CD4-positive, alpha-beta memory T cell (primary cell): ENCODE data around the gene SRPK2. TPM values are rescaled to one million over a fixed set of nuclear protein-coding genes. Genes with fewer than 3 reads are reported as not detected.
"Not testable (repeated sequence)": the region's sequence is repeated elsewhere in the genome, so short reads cannot be mapped to it uniquely, and the experiment has no call there.

ENCODE experiments used
- CTCF ChIA-PET: fragments of 350-600 bp; sonication (Branson Sonifier 250); formaldehyde crosslinking; loops from one replicate; lab custom pipeline; 2021; ENCODE audit warnings: inconsistent platforms; ENCODE audit not compliant: partially characterized antibody; lab: Charles Lee
- POLR2A ChIA-PET: fragments of 350-600 bp; sonication (Branson Sonifier 250); formaldehyde crosslinking; loops from one replicate; lab custom pipeline; 2021; ENCODE audit not compliant: partially characterized antibody; lab: Charles Lee
- DNase-seq, 5 donors: peaks; one replicate each; pipeline versions ENCODE4 v3.0.0 to v3.0.0-alpha.2; 2020 to 2022; ENCODE audit warnings: mixed read lengths in 1 of 5
- H3K27ac ChIP-seq: one replicate; pipeline ENCODE4 v1.7.0; 2013; ENCODE audit warnings: low read depth, low read length
- H3K27me3 ChIP-seq: 2 replicates; pipeline ENCODE4 v1.7.0; 2013; ENCODE audit warnings: mild to moderate bottlenecking, low read length, moderate library complexity; ENCODE audit not compliant: insufficient read depth
- H3K36me3 ChIP-seq: 2 replicates; pipeline ENCODE4 v1.7.0; 2013; ENCODE audit warnings: mild to moderate bottlenecking, low read length, moderate library complexity; ENCODE audit not compliant: insufficient read depth
- H3K4me1 ChIP-seq: 2 replicates; pipeline ENCODE4 v1.7.0; 2013; ENCODE audit warnings: mild to moderate bottlenecking, low read length, moderate library complexity; ENCODE audit not compliant: insufficient read depth
- H3K4me3 ChIP-seq, 2 donors: one replicate each; pipeline ENCODE4 v1.7.0; 2013; ENCODE audit warnings: low read length in 2 of 2, mild to moderate bottlenecking in 1 of 2
- H3K9me3 ChIP-seq, 2 donors: one replicate each; pipeline ENCODE4 v1.7.0; 2013; ENCODE audit warnings: low read length in 2 of 2, control low read depth in 1 of 2; ENCODE audit not compliant: control insufficient read depth in 1 of 2
- H3K27ac Mint-ChIP-seq, 7 donors: one replicate each; pipeline ENCODE4 v1.8.0; 2020 to 2021; ENCODE audit warnings: mixed read lengths in 7 of 7, mild to moderate bottlenecking in 6 of 7, inconsistent platforms in 3 of 7, moderate library complexity in 3 of 7
- H3K27me3 Mint-ChIP-seq, 2 donors: one replicate each; pipeline ENCODE4 v1.8.0; 2020 to 2021; ENCODE audit warnings: mixed read lengths in 2 of 2
- H3K36me3 Mint-ChIP-seq, 2 donors: one replicate each; pipeline ENCODE4 v1.8.0; 2020 to 2021; ENCODE audit warnings: mixed read lengths in 2 of 2, inconsistent platforms in 1 of 2, mild to moderate bottlenecking in 1 of 2
- H3K4me1 Mint-ChIP-seq, 4 donors: one replicate each; pipeline ENCODE4 v1.8.0; 2020 to 2021; ENCODE audit warnings: mixed read lengths in 4 of 4, mild to moderate bottlenecking in 1 of 4
- H3K4me3 Mint-ChIP-seq, 8 donors: one replicate each; pipeline ENCODE4 v1.8.0; 2020 to 2021; ENCODE audit warnings: mixed read lengths in 8 of 8, mild to moderate bottlenecking in 7 of 8, moderate library complexity in 6 of 8, inconsistent platforms in 3 of 8
- H3K9me3 Mint-ChIP-seq, 8 donors: one replicate each; pipeline ENCODE4 v1.8.0; 2020 to 2021; ENCODE audit warnings: mixed read lengths in 8 of 8, mild to moderate bottlenecking in 5 of 8, inconsistent platforms in 3 of 8, moderate library complexity in 1 of 8
- intact Hi-C: fragments of 100-400 bp; cut with micrococcal nuclease; formaldehyde crosslinking; loops from one replicate; pipeline ENCODE4 v1.15.1; 2023
- polyA plus RNA-seq, 2 donors: library from polyadenylated mRNA; unstranded; fragments of 300-500 nt; fragmentation: Illumina TruSeq; gene quantifications; one replicate each; pipeline ENCODE4 v1.2.3, GENCODE V29; 2021
- total RNA-seq, 2 experiments: library from RNA; stranded (reverse); gene quantifications; one replicate each; pipeline ENCODE4 v1.2.3, GENCODE V29; 2021

Gene SRPK2
- total and polyA plus RNA-seq, 4 experiments from 2014 or later, result 36.0 to 55.2 (median 51.7) TPM

- POLR2A ChIA-PET, result not testable (repeated sequence)
Observed at GRCh38 chr7:105363657-105364056, 25.1 kb downstream of the SRPK2 start.

DNA sequence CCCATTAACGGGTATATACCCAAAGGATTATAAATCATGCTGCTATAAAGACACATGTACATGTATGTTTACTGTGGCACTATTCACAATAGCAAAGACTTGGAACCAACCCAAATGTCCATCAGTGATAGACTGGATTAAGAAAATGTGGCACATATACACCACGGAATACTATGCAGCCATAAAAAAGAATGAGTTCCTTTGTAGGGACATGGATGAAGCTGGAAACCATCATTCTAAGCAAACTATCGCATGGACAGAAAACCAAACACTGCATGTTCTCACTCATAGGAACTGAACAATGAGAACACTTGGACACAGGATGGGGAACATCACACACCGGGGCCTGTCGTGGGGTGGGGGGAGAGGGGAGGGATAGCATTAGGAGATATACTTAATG lies 26.0 kb downstream of the SRPK2 start:
- CTCF ChIA-PET, H3K27me3 ChIP-seq, H3K4me3 Mint-ChIP-seq, H3K9me3 ChIP-seq, POLR2A ChIA-PET, H3K27ac Mint-ChIP-seq, H3K27me3 Mint-ChIP-seq, H3K27ac ChIP-seq, DNase-seq, H3K4me1 ChIP-seq, H3K36me3 ChIP-seq, H3K4me3 ChIP-seq, intact Hi-C loops: not testable (repeated sequence)
- Mint-ChIP-seq H3K9me3 (peaks cover 0 to 16% (median 6%) of the 10 kb centered on the region in 8 donors), H3K4me1 (peaks cover 28 to 60% (median 38%) of the 10 kb centered on the region in 4 donors), H3K36me3 (peaks cover 11 to 14% of the 10 kb centered on the region in 2 donors)

More at GRCh38 chr7:105363657-105364056, 25.1 kb downstream of the SRPK2 start:
- H3K27me3 Mint-ChIP-seq, CTCF ChIA-PET, H3K9me3 ChIP-seq, H3K4me3 Mint-ChIP-seq, DNase-seq, H3K27ac ChIP-seq, H3K4me3 ChIP-seq, H3K27me3 ChIP-seq, H3K36me3 ChIP-seq, intact Hi-C loops: not testable (repeated sequence)
- Mint-ChIP-seq H3K4me1 (peaks cover 29 to 62% (median 40%) of the 10 kb centered on the region in 4 donors), H3K9me3 (peaks cover 0 to 16% (median 6%) of the 10 kb centered on the region in 8 donors), H3K36me3 (peaks cover 11 to 14% of the 10 kb centered on the region in 2 donors), H3K27ac (peak overlapping the region in 1 of 7 donors; percentile 23)
- peaks cover 13% of the 10 kb centered on the region for H3K4me1 ChIP-seq

GRCh38 chr7:105361995-105362394 lies 26.7 kb downstream of the SRPK2 start:
- Mint-ChIP-seq H3K36me3 (peaks cover 11 to 14% of the 10 kb centered on the region in 2 donors), H3K9me3 (peaks cover 0 to 16% (median 6%) of the 10 kb centered on the region in 8 donors), H3K4me1 (peaks cover 26 to 54% (median 39%) of the 10 kb centered on the region in 4 donors), H3K27ac (peak overlapping the region in 1 of 7 donors; percentile 68)
- H3K4me1 ChIP-seq, H3K27me3 Mint-ChIP-seq, H3K27ac ChIP-seq, H3K4me3 Mint-ChIP-seq, H3K4me3 ChIP-seq, H3K9me3 ChIP-seq, POLR2A ChIA-PET, H3K36me3 ChIP-seq, DNase-seq, H3K27me3 ChIP-seq, CTCF ChIA-PET, intact Hi-C loops: not testable (repeated sequence)

- CTCF ChIA-PET, H3K27ac ChIP-seq, DNase-seq, H3K4me3 ChIP-seq, H3K27me3 ChIP-seq, H3K4me3 Mint-ChIP-seq, H3K27me3 Mint-ChIP-seq, H3K9me3 ChIP-seq, H3K36me3 ChIP-seq, intact Hi-C loops, POLR2A ChIA-PET: not testable (repeated sequence)
- peaks cover 24 to 50% (median 41%) of the 10 kb centered on the region in 4 donors for H3K4me1 Mint-ChIP-seq
- H3K9me3 Mint-ChIP-seq, result peaks cover 0 to 16% (median 6%) of the 10 kb centered on the region in 8 donors
- H3K27ac Mint-ChIP-seq, result peak overlapping the region in 1 of 7 donors; percentile 53
- peaks cover 15% of the 10 kb centered on the region for H3K4me1 ChIP-seq
- peaks cover 7 to 14% of the 10 kb centered on the region in 2 donors for H3K36me3 Mint-ChIP-seq
Observed at GRCh38 chr7:105360149-105360548, 28.6 kb downstream of the SRPK2 start.

DNA sequence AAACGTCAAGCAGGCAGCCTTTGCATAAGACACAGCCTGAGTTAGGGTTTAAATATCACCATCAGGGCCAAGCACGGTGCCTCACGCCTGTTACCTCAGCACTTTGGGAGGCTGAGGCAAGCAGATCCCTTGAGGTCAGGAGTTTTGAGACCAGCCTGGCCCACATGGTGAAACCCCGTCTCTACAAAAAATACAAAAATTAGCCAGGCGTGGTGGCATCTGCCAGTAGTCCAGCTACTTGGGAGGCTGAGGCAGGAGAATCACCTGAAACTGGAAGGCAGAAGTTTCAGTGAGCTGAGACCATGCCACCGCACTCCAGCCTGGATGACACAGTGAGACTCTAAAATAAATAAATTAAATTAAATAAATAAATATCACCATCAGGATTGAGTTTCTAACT lies 33.0 kb downstream of the SRPK2 start:
- DNase-seq, result no peak
- peaks cover 0 to 2% of the 10 kb centered on the region in 2 donors for H3K36me3 Mint-ChIP-seq
- Histone ChIP-seq H3K4me3 (no peak overlapping the region), H3K27me3 (no peaks in the 10 kb centered on the region), H3K27ac (no peak overlapping the region), H3K4me1 (peaks cover 60% of the 10 kb centered on the region), H3K9me3 (no peaks in the 10 kb centered on the region), H3K36me3 (no peaks in the 10 kb centered on the region)
- peaks cover 0 to under 1% (median 0%) of the 10 kb centered on the region in 8 donors for H3K9me3 Mint-ChIP-seq
- intact Hi-C loops, result no loop called here
- peak overlapping the region in 2 of 8 donors; percentile 15 to 32 for H3K4me3 Mint-ChIP-seq
- no peaks in the 10 kb centered on the region for H3K27me3 Mint-ChIP-seq
- peak overlapping the region in 5 of 7 donors; percentile 24 to 80 (median 55) for H3K27ac Mint-ChIP-seq
- H3K4me1 Mint-ChIP-seq, result peaks cover 52 to 70% (median 62%) of the 10 kb centered on the region in 4 donors
- CTCF ChIA-PET, result interaction anchor here (1.3 to 1.5 kb wide), 2 partner anchors 12 to 18 kb away, joined by 4 to 8 read pairs; no protein-coding TSS in a partner anchor
- POLR2A ChIA-PET, result interaction anchor here (1.1 to 5.2 kb wide), 3 partner anchors 10 to 57 kb away, joined by 4 to 48 read pairs (median 5); partner anchors contain the start of gene SRPK2

- Histone ChIP-seq H3K4me3 (no peak overlapping the region), H3K36me3 (no peaks in the 10 kb centered on the region), H3K27ac (peak overlapping the region; percentile 28), H3K4me1 (peaks cover 72% of the 10 kb centered on the region), H3K9me3 (no peaks in the 10 kb centered on the region), H3K27me3 (no peaks in the 10 kb centered on the region)
- POLR2A ChIA-PET, result interaction anchor here (0.8 to 5.2 kb wide), 2 partner anchors 34 to 177 kb away, joined by 5 to 48 read pairs; partner anchors contain the start of genes RINT1 and SRPK2
- DNase-seq, result no peak
- peaks cover 52 to 69% (median 59%) of the 10 kb centered on the region in 4 donors for H3K4me1 Mint-ChIP-seq
- CTCF ChIA-PET, result interaction anchor here (0.7 kb wide), 1 partner anchor 11 kb away, joined by 3 read pairs; no protein-coding TSS in a partner anchor
- H3K9me3 Mint-ChIP-seq, result no peaks in the 10 kb centered on the region
- no peaks in the 10 kb centered on the region for H3K36me3 Mint-ChIP-seq
- no peaks in the 10 kb centered on the region for H3K27me3 Mint-ChIP-seq
- intact Hi-C loops, result loop anchor here (5.0 kb wide), 1 partner anchor 372 kb away; no protein-coding TSS in a partner anchor
- peak overlapping the region; percentile 49 to 97 (median 96) for H3K27ac Mint-ChIP-seq
- peak overlapping the region in 7 of 8 donors; percentile 9 to 89 (median 71) for H3K4me3 Mint-ChIP-seq
Observed at GRCh38 chr7:105354383-105354782, 34.3 kb downstream of the SRPK2 start.

GRCh38 chr7:105353752-105354328 lies 34.9 kb downstream of the SRPK2 start:
- Mint-ChIP-seq H3K27ac (peak overlapping the region; percentile 80 to 97 (median 96)), H3K4me1 (peaks cover 51 to 70% (median 59%) of the 10 kb centered on the region in 4 donors), H3K9me3 (no peaks in the 10 kb centered on the region), H3K36me3 (no peaks in the 10 kb centered on the region), H3K4me3 (peak overlapping the region in 7 of 8 donors; percentile 9 to 89 (median 71)), H3K27me3 (no peaks in the 10 kb centered on the region)
- ChIA-PET CTCF (interaction anchor here (0.6 to 1.7 kb wide), 5 partner anchors 12 to 155 kb away, joined by 3 to 8 read pairs (median 6); no protein-coding TSS in a partner anchor), POLR2A (interaction anchor here (1.1 to 5.2 kb wide), 5 partner anchors 10 to 340 kb away, joined by 3 to 48 read pairs (median 13); partner anchors contain the start of genes KMT2E and SRPK2)
- Histone ChIP-seq H3K4me3 (no peak overlapping the region), H3K9me3 (no peaks in the 10 kb centered on the region), H3K27me3 (no peaks in the 10 kb centered on the region), H3K4me1 (peaks cover 72% of the 10 kb centered on the region), H3K36me3 (no peaks in the 10 kb centered on the region), H3K27ac (peak overlapping the region; percentile 28)
- intact Hi-C loops, result loop anchor here (2.0 to 5.0 kb wide), 2 partner anchors 85 to 372 kb away; no protein-coding TSS in a partner anchor
- DNase-seq, result no peak
